Panc1 (cell line): ENCODE data around the gene ZNF580. TPM values are rescaled to one million over a fixed set of nuclear protein-coding genes. Genes with fewer than 3 reads are reported as not detected.

Source experiments
- ATAC-seq: fragments of 200-7000 bp; cut with Tn5 transposase; 2 replicates; pipeline ENCODE4 v1.9.1; 2020; ENCODE audit warnings: mild to moderate bottlenecking, moderate library complexity
- BruUV-seq: library from RNA; stranded (reverse); fragments of 400-500 nt; replicated peaks from 2 replicates; lab custom pipeline; 2021; lab: Mats Ljungman, UMichigan
- CTCF ChIA-PET: fragments of 300-600 bp; sonication (Branson Sonifier 250); formaldehyde crosslinking; loops from one replicate; lab custom pipeline; 2022; ENCODE audit warnings: antibody characterized with exemption; lab: Charles Lee
- POLR2A ChIA-PET: fragments of 300-600 bp; sonication (Branson Sonifier 250); formaldehyde crosslinking; loops from one replicate; lab custom pipeline; 2022; ENCODE audit warnings: antibody characterized with exemption; lab: Charles Lee
- DNase-seq: peaks from one replicate; pipeline ENCODE4 v3.0.0-alpha.2; 2010; ENCODE audit warnings: low read depth, low spot score
- H3K27ac ChIP-seq: 2 replicates; pipeline ENCODE4 v1.5.1; 2011; ENCODE audit warnings: mild to moderate bottlenecking, low read length, inconsistent platforms
- H3K27me3 ChIP-seq: fragments of 200-500 bp; sonication (Bioruptor generic); 2 replicates; pipeline ENCODE4 v1.6.0; 2014; ENCODE audit warnings: low read length, inconsistent platforms; ENCODE audit not compliant: control insufficient read depth, insufficient read depth
- H3K36me3 ChIP-seq: fragments of 200-500 bp; sonication (Bioruptor generic); 2 replicates; pipeline ENCODE4 v1.5.1; 2014; ENCODE audit warnings: inconsistent platforms, mild to moderate bottlenecking, low read length, moderate library complexity; ENCODE audit not compliant: control insufficient read depth, insufficient read depth
- H3K4me1 ChIP-seq: 2 replicates; pipeline ENCODE4 v1.5.1; 2011; ENCODE audit warnings: inconsistent platforms, mild to moderate bottlenecking, low read length, moderate library complexity; ENCODE audit not compliant: control insufficient read depth, insufficient read depth
- H3K4me3 ChIP-seq, 2 experiments: 2 replicates each; pipeline ENCODE4 v1.5.1; 2011 to 2012; ENCODE audit warnings: low read depth in 2 of 2, low read length in 2 of 2, mild to moderate bottlenecking in 2 of 2, inconsistent platforms in 1 of 2, moderate library complexity in 1 of 2
- H3K9me3 ChIP-seq: fragments of 200-500 bp; sonication (Bioruptor generic); 2 replicates; pipeline ENCODE4 v1.5.1; 2014; ENCODE audit warnings: low read depth, mild to moderate bottlenecking, inconsistent platforms, low read length, moderate library complexity; ENCODE audit not compliant: control insufficient read depth, insufficient read depth
- POLR2AphosphoS5 ChIP-seq: IDR thresholded peaks from 2 replicates; pipeline ENCODE4 v1.6.1; 2012; ENCODE audit warnings: mild to moderate bottlenecking, low read depth, low read length, moderate library complexity
- REST ChIP-seq, 2 experiments: IDR thresholded peaks; 2 replicates each; pipeline ENCODE4 v1.6.1; 2011 to 2012; ENCODE audit warnings: low read depth in 2 of 2, control low read depth in 1 of 2, low read length in 1 of 2, mild to moderate bottlenecking in 1 of 2, moderate library complexity in 1 of 2; ENCODE audit not compliant: insufficient read depth in 1 of 2
- SIN3A ChIP-seq: IDR thresholded peaks from 2 replicates; pipeline ENCODE4 v1.6.1; 2012; ENCODE audit warnings: low read depth, mild to moderate bottlenecking, low read length, moderate library complexity, borderline replicate concordance; ENCODE audit not compliant: insufficient read depth
- TCF7L2 ChIP-seq: IDR thresholded peaks from 2 replicates; pipeline ENCODE4 v1.6.1; 2011; ENCODE audit warnings: mild to moderate bottlenecking, low read depth, low read length, inconsistent platforms
- in situ Hi-C: cut with HindIII; loops from 2 replicates; pipeline ENCODE4 v1.10.0; 2016; ENCODE audit warnings: low sequenced_read_pairs, low pct_unique_long_range_greater_than_20kb
- intact Hi-C: fragments of 100-400 bp; cut with micrococcal nuclease; formaldehyde crosslinking; loops from one replicate; pipeline ENCODE4 v1.10.0; 2022; ENCODE audit not compliant: unreplicated experiment
- total RNA-seq: library from RNA; stranded (reverse); gene quantifications from one replicate; pipeline ENCODE4 v1.2.1, GENCODE V29; 2021; ENCODE audit not compliant: unreplicated experiment
- TF ChIP-seq, protein P1 (sequence below): fragments of 450-650 bp; IDR thresholded peaks from 2 replicates; pipeline ENCODE4 v1.5.1; 2017; ENCODE audit warnings: mild to moderate bottlenecking

The ZNF580 gene
- total RNA-seq, 1 experiment from 2014 or later = 58.0 TPM

DNA sequence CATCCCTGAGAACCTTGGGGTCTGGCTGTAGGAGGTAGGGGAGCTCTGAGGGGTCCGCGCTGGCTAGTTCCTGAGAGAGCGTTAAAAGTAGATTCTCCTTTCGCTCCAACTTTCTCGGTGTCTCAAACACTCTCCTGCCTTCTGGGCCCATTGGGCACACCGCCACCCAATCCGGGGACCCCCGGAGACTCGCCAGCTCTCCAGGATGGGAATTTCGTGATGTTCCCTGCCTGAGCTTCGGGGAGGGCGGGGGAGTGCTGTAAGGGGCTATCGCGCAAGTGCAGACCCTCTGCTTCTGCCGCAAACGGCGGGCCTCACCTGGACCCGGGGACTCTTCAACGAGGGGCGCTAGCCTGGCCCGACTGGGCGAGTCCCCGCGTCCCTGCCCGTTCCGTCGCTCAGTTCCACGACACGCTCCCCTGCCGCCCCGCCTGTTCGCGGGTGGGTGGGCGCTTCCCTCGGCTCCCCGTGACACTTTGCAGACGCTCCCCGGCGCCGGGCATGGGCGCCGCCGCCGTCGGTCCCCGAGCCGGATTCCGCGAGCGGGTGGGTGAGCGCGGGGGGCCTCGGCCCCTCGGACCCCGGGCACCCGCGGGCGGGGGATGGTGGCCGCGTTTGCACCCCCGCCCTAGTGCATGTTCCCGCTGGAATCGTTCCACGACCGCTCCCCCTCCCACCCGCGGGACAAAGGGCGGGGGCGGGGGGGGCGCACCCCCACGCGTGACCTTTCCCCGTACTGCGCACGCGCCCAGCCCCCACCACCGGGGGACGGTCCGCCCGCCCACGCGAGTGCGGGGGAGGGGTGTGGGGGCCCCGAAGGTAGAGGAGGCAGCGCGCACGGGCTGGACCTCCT, 7.2 kb downstream of the ZNF580 start, which contains the start of gene CCDC106:
TSS of gene CCDC106 (plus strand) at position 481 of the 853 bp plus-strand sequence. CDS start 835 bp downstream, outside the sequence.
- intact Hi-C loops (no loop called here), in situ Hi-C loops (no loop called here)
- BruUV-seq = no TSS peak
- DNase-seq (no peak), ATAC-seq (peak; percentile 61)
- Histone ChIP-seq H3K27ac (peak within 1 kb of the TSS; percentile 94), H3K4me1 (peaks cover 39% of the 10 kb centered on the region), H3K27me3 (no peaks in the 10 kb centered on the region), H3K9me3 (no peaks in the 10 kb centered on the region), H3K36me3 (peaks cover 16% of the 10 kb centered on the region), H3K4me3 (peak within 1 kb of the TSS; percentile 70 to 78)
- ChIA-PET CTCF (interaction anchor here (0.5 to 1.4 kb wide), 2 partner anchors 15 to 230 kb away, joined by 6 to 9 read pairs; no protein-coding TSS in a partner anchor), POLR2A (interaction anchor here (0.6 kb wide), 1 partner anchor 133 kb away, joined by 3 read pairs; no protein-coding TSS in a partner anchor)
- 0 out of 4 replicates have a peak, but pooled peaks of 1 of the 2 experiments have one; percentile 10 for TF ChIP-seq REST (IDR thresholded peaks at IDR 0.05; ENCODE audit: insufficient read depth in 1 of 2, low read depth in 2 of 2, low read length in 1 of 2)
- no peak; the same call in 1 of the 2 replicates for TF ChIP-seq POLR2AphosphoS5
- TF ChIP-seq, protein P1, sequence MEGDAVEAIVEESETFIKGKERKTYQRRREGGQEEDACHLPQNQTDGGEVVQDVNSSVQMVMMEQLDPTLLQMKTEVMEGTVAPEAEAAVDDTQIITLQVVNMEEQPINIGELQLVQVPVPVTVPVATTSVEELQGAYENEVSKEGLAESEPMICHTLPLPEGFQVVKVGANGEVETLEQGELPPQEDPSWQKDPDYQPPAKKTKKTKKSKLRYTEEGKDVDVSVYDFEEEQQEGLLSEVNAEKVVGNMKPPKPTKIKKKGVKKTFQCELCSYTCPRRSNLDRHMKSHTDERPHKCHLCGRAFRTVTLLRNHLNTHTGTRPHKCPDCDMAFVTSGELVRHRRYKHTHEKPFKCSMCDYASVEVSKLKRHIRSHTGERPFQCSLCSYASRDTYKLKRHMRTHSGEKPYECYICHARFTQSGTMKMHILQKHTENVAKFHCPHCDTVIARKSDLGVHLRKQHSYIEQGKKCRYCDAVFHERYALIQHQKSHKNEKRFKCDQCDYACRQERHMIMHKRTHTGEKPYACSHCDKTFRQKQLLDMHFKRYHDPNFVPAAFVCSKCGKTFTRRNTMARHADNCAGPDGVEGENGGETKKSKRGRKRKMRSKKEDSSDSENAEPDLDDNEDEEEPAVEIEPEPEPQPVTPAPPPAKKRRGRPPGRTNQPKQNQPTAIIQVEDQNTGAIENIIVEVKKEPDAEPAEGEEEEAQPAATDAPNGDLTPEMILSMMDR = no peak
- no peak for TF ChIP-seq TCF7L2
- peak; percentile 6; the same call in 1 of the 2 replicates for TF ChIP-seq SIN3A

DNA sequence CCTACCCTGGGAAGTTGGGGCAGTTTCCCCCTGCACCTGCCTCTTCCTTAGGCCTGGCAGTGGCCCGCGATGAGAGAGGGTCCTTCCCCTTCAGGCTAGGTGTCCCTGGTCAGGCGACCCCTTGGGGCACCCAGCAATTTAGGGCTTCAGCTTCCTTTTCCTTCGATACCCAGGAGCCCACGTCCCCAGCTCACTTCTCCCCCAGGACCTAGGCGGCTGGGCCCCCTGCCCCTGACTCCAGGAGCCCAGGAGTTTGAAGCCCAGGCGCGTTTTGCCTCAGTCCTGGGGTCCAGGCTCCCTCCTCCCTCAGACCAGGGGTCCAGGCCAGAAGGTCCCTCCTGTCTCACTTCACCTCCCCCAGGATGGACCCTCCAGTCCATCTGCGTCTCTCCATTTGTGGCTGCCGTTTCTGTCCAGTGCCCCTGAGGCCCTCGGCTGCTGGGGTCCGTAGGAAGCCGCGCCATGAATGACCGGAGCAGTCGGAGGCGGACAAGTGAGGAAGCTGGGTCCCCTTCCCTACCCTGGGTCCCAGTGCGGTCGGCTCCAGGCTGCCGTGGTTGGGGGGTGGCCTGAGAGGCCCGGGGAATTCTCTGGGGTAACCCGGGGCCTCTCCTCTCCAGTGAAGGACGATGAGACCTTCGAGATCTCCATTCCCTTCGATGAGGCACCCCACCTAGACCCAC, 7.9 kb downstream of the ZNF580 start:
- DNase-seq = no peak
- TF ChIP-seq REST (IDR thresholded peaks at IDR 0.05; ENCODE audit: insufficient read depth in 1 of 2, low read depth in 2 of 2, low read length in 1 of 2) = no peak
- TF ChIP-seq, protein P1 = no peak
- no peak for TF ChIP-seq SIN3A
- no peak for TF ChIP-seq POLR2AphosphoS5
- TF ChIP-seq TCF7L2 = no peak
- ATAC-seq = peak; percentile 19; the same call in 1 of the 2 replicates
- no TSS peak for BruUV-seq
- in situ Hi-C loops (no loop called here), intact Hi-C loops (no loop called here)
- CTCF ChIA-PET = interaction anchor here (0.6 kb wide), 1 partner anchor 659 kb away, joined by 4 read pairs; no protein-coding TSS in a partner anchor
- peak overlapping the region; percentile 94 for H3K27ac ChIP-seq
- H3K9me3 ChIP-seq = no peaks in the 10 kb centered on the region
- peak overlapping the region; percentile 70 to 78 for H3K4me3 ChIP-seq
- no peaks in the 10 kb centered on the region for H3K27me3 ChIP-seq
- peaks cover 36% of the 10 kb centered on the region for H3K4me1 ChIP-seq
- peaks cover 16% of the 10 kb centered on the region for H3K36me3 ChIP-seq
- POLR2A ChIA-PET = no interaction called here
